IPS-NIHi11 (cell line): ENCODE measurements around the gene DHX35.
"Not testable (repeated sequence)": the region's sequence is repeated elsewhere in the genome, so short reads cannot be mapped to it uniquely, and the experiment has no call there.

Source experiments
- DNase-seq: peaks from one replicate; pipeline ENCODE4 v3.0.0; 2012; ENCODE audit warnings: mixed read lengths, low spot score

Gene DHX35

DNA sequence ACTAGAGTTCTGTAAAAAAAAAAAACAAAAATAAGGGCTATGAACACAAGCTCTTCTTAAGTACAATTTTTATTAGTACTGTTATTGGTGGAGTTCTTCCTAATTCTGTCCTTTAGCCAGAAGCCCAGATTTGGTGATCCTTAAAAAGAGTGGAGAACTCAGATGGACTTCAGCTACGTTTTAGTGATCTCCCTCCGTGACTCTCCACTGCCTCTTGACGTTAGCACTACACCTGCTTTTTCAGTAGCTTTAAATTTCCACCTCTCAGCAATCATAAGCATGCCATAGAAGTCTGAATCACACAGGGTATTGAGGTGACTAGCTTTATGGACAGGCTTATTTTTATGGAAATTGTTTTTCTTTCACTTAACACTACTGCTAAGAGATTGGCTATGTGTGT lies 17.7 kb downstream of the DHX35 start:
- DNase-seq, result no peak

DNA sequence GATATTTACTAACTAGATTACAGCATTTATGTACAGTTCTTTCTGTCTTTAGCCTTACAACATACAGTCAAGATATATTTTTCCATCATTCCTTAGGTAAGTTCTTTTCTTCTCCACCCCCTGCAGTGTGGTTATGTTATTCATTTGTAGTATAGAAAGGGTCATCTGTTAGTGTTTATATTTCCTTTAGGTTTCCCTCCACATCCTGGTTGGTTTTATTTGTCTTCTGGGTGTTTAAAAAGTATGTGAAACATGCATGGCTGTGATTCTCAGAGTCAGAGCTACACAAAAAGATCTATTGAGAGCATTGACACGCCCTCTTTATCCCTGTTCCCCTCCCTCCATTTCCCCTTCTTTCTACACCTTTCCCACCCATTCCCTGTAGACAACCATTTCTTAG lies 20.1 kb downstream of the DHX35 start:
- no peak for DNase-seq

DNA sequence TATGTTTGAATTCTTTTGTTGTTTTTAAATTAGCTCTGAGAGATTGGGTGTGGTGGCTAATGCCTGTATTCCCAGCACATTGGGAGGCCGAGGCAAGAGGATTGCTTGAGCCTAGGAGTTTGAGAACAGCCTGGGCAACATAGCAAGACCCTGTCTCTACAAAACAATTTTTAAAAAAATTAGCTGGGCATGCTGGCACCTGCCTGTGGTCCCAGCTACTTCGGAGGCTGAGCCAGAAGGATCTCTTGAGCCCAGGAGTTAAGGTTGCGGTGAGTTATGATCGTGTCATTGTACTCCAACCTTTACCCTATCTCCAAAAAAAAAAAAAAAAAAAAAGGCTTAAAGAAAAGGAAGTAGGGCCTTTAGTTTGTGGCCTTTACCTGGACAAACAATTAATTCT lies 22.9 kb downstream of the DHX35 start:
- DNase-seq, result no peak

DNA sequence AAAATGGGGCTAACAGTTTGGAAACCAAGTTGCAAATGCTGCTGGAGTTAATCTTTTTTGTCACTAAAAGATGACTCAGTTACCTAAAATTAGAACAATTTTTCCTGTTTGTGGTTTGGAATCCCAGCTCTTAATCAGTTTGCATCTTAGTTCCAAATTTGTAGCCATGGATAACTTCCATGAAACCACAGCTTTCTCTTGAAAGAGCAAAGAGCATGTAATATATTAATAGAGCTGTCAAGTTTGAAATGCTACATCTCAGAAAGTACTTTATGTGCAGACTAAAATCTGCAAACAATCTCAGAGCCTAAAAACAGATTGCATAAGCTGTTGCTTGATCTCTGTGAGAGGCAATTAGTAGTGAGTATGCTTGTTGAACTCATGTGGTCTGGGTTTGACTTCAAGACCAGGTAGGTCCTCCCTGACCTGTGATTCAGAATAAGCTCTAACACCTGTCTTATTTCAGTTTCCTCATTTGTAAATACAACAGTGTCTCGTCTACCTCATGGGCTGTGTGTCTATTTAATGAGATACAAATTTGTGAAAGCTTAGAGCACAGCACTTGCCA lies 23.5 kb downstream of the DHX35 start:
- DNase-seq, result no peak

DNA sequence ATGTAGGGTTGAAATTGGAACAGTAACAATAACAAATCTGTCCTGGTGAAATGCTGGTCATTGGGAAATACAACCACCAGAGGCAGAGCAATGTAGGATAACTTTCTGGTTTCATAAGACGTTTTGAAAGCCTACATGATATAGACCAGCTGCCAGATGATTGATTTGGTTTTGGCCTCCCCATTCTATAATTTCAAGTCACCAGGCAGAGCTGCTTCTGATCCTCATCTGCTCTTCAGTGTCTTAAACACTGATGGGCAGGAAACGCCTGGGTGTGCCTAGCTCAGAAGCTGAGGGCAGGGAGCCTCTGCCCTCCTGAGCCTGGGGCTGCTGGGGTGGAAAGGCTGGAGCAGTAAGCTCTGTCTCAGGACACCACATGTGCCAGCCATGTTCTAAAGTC lies 24.5 kb downstream of the DHX35 start:
- no peak for DNase-seq

DNA sequence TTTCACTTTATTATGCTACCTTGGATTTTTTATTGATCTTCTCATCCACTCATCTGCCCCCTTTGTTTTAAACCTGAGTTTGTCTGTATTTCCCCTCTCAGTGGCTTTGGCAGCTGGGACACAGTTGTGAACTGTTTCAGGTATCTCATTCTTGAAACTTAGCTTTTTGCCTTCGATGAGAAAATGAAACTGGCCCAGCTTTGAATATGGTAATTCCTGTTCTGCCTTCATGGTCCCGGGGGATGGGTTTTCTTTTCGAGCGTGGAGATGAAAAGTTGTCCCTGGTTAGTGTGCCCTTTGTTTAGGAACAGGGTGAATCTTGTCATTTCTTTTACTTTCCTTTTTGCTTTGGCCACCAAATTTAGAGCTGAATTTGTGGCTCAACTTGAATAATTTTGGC lies 25.6 kb downstream of the DHX35 start:
- no peak for DNase-seq

DNA sequence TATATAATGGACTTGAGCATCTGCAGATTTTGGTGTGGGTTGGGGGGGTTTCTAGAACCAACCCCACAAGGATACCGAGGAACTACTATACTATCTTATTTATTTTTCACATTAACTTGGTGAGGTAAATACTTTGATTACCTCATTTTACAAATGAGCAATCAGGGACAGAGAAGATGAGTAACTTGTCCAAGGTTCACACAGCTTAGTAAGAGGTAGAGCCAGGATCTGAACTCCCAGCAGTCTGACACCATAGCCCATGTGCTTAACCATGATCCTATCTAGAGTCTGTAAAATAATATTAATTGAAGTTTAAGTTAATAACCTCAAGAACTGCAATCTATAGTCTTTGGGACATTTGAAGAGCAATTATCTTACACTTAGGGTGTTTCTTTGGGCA lies 28.6 kb downstream of the DHX35 start:
- no peak for DNase-seq

DNA sequence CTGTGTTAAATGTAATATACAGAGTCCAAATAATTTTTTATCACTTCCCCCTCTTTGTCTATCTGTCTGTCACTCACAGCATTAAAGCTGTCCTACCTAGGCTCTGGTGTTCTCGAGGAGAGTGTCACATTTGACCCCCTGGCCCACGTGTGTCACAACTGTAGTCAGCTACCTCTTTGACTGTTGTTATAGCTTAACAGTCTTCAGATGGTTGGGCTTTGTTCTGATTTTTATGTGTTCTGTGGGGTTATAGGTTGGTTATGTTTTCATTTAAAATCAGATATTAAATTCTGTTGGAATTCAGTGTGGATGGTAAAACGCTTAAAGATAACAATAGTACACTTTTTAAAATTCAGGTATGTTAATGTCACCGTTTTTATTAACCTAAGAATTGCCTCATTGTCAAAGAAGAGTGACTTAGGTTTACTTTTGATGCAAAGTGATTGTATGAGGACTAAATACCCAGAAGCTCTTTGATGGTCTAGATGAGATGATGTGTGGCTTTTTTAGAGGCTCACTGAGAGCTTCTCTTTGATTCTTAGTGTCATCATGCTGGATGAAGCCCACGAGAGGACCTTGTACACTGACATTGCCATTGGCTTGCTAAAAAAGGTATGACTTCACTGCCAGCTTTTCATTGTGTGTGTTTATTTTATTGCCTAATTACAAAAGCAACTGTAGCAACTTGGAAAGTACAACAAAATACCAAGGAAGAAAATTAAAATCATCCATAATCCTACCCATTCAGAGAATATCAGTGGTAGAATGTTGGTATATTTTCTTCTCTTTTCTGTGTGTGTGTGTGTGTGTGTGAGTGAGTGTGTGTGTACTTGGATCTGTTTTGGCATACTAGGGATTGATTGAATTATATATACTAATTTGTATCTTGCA lies 29.9 kb downstream of the DHX35 start:
- DNase-seq, result no peak

DNA sequence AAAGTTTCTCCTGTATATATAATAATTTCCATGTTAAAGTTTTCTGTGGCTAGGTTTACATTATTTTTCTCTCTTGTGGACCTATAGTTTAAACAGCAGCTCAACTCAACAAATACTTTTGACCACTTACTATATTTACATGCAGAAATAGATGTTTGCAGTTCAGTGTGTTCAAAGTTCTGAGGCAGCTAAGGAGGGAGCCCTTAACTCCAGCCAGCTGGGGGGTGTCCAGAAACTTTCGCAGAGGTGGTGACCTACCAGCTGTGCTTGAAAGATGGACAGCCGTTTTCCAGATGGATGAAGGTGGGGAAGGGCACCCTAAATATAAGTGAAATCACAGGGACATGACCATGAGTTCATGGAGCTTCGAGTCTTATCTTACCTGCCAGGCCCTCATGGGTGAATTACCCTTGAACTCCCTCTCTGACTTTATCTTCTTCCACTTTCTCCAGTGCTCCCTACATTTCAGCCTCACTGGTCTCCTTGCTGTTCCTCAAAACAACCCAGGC lies 33.4 kb downstream of the DHX35 start:
- DNase-seq, result no peak

DNA sequence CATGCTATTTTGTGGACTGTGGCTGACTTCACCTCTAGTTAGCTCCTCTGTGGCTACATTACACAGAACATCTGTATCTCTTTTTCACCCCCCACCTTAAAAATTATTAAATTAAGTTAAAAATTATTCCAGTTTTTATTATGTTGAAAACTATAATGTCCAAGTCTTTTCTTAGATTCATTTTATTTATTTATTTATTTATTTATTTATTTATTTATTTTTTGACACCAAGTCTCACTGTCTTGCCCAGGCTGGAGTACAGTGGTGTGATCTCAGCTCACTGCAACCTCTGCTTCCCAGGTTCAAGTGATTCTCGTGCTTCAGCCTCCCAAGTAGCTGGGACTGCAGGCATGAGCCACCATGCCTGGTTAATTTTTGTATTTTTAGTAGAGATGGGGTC lies 34.7 kb downstream of the DHX35 start:
- DNase-seq, result not testable (repeated sequence)

DNA sequence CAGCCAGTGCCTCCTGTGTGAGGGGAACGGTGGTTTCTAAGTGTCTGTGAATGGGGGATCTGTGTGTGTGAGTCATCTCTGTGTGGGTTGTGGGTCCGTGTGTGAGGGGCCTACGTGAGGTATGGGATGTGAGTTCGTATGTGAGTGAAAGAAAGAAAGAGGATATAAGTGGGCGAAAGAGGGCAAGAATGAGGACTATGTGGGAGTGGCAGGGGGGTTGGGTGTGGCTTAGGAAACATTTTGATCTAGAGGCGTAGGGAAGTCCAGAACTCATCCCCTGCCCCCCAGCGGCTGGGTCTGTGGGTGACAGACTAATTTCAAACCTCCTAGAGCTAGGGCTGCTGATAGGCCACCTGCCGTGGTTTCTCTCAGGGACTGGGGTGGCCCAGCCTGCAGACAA lies 35.5 kb downstream of the DHX35 start:
- no peak for DNase-seq

DNA sequence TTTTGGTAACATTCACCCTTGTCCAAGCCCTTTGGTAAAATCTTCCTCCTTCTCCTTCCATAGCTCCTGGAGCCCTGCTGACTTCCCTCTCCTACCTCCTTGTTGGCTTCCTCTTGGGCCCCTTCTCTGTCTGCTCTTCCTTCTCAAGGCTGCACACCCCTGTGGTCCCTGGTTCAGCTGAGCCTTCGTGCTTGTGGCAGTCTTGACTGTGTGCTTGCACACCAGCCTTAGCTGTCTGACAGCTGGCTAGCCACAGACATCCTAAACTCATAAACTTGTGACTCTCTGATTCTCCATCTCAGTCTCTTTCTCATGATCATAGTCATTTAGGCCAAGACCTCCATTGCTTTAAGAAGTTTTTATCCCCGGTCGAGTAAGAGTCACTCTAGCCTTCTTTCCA lies 37.1 kb downstream of the DHX35 start:
- no peak for DNase-seq

DNA sequence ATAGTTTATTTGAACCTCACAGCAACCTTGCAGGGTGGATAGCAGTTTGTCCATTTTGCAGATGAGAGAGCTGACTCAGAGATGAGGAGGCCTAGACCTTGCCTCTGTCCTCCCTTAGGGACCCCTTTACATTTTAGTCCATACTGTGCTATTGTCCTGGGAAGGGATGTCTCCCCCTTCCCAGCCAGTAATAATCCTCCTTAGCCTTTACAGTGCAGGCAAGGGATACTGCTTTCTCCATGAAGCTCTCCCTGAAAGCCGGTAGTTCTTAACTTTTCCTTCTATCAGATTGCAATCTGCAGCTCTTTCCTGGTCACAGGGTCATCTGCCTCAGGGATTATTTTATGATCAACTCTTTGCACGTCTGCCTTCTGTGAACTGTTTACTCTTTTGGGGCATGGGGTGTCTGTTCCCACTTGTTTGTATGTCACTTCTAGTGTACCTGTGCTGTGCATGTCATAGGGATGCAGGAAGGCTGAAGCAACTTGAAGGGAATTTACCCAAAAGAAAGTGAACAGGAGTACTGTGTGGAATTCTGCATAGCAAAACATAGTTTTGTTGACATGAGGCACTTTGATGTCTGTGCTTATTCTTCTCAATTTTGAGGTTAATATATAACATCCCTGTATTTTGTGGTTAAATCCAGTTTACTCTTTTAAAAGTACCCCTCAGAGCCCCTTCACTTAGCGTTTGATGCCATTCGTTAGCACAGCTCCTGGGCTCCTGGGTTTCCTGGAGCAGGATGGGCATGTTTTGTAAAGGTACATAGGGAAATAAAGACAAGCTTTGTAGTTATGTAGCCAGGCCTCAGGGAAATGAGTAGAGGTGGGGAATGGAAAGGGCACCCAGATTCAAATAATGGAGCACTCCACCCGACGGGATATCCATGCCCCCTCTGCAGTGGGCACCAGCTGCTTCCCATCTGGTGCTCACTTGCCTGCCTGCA lies 38.1 kb downstream of the DHX35 start:
- no peak for DNase-seq

DNA sequence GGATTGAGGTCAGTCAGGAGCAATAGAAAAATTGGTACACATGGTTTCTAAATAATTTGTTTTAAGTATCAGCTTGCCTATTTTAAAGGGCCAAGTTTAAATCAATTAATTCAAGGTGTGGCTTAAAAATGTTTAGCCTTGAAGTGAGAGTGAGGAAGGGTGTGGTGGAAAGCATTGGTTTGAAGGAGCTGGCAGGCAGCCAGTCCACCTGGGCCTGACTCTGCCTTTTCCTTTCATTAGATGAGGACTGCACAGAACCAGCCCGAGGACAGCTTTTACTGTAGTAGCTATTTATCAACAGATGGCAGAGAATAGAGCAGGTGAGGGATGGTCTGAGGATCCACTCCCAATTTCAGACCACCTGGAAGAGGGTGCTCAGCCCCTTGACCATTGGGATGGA lies 42.4 kb downstream of the DHX35 start:
- DNase-seq, result no peak

DNA sequence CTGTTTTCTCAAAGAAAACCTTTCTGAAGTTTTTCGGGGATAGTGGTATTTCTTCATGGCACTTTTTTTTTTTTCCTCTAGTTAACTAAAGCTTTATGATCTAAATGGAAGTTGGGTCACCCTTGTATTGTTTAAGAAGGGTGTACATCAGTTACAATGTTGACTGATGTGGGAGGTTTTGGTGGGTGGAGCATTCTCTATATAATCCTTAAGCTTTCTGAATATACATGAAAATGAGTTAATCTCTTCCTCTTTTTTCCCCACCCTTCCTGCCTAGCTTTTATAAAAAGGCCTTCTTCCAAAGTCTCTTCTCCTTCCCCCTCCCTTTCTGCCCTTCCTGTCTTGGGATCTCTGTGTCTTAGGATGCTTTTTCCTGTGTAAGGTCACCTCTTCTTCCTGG lies 47.2 kb downstream of the DHX35 start:
- no peak for DNase-seq

DNA sequence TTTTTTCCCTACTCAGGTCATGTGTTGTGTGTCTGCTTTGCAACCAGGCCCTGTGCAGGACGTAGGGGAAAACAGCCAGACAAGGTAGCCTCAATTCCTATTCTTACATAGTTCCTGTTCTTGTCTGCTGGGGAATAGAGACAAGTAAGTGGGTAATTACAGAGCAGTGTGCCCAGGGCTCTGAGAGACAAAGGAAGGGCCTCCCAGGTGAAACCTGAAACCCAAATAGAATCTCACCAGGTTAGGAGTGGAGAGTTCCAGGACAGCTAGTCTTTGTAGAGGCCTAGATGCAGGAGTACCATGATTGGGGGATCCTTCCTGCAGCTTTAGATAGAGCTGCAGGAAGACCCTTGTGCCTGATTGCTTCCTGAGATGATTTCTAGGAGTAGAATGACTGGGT lies 48.4 kb downstream of the DHX35 start:
- DNase-seq, result peak; percentile 42

DNA sequence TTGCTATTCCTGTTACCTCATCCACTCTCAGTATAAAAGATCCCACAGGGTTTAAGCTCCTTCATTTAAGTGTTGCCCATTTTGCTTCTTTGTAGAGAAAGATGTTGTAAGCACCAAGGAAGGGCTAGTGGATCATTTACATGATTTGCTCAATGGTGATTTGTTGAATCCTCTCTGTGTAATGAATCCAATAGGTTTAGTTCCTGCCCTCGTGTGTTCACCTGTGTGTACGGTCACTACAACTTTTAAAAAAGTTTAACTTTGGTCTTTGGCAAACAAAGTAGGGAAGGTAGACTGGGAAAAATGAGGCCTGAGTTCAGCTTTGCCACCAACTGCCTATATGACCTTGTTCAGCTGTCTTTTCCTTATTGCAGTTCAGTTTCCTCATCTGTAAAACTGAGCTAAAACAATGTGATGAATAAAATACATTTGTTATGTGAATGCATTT lies 51.5 kb downstream of the DHX35 start:
- no peak for DNase-seq

DNA sequence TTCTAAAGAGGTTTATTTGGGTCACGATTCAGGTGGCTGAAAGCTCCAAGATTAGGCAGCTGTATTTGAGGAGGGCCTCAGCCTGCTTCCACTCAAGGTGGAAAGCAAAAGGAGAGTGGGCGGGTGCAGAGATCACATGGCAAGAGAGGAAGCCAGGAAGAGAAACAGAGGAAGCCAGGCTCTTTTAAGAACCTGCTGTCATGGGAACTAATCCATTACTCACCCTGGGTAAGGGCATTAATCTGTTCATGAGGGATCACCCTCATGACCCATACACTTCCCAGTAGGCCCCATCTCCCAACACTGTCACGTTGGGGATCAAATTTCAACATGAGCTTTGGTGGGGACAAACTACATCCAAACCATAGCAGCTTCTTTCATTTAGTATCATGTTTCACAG lies 53.9 kb downstream of the DHX35 start:
- no peak for DNase-seq

DNA sequence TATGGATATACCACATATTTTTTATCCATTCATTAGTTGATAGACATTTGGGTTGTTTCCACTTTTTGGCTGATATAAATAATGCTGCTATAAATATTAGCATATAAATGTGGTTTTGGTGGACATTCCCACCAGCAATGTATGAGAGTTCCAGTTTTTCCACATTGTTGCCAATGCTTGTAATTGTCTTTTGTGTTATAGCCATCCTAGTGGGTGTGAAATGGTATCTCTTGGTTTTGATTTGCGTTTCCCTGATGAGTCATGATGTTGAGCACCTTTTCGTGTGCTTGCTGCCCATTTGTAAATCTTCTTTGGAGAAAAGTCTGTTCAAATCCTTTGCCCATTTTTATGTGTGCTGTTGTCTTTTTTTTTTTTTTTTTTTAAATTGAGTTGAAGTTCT lies 54.4 kb downstream of the DHX35 start:
- DNase-seq, result no peak

DNA sequence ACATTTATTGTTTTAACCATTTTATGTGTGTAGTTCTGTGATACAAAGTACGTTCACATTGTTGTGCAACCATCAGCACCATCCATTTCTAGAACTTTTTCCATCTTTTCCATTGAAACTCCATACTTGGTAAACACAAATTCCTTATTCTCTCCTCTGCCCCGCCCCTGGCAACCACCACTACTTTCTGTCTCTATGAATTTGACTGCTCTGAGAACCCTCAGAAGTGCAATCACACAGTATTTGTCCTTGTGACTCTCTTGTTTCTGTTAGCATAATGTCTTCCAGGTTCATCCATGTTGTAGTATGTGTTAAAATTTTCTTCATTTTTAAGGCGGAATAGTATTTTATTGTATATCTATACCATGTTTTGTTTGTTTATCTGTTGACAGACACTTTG lies 56.9 kb downstream of the DHX35 start:
- DNase-seq, result no peak

DNA sequence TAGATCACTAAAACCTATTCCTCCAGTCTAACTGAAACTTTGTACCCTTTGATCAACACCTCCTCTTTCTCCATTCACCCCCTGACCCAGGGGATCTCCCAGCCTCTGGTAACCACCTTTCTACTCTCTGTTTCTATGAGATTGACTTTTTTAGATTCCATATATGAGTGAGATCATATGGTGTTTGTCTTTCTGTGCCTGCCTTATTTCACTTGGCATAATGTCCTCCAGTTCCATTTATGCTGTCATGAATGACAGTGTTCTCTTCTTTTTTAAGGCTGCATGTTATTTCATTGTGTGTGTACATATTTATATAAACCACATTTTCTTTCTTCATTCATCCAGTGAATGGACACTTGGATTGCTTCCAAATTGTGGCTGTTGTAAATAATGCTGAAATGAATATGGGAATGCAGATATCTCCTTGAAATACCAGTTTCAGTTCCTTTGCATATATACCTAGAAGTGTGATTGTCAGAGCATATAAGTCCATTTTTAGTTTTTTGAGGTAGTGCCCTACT lies 57.7 kb downstream of the DHX35 start:
- no peak for DNase-seq

DNA sequence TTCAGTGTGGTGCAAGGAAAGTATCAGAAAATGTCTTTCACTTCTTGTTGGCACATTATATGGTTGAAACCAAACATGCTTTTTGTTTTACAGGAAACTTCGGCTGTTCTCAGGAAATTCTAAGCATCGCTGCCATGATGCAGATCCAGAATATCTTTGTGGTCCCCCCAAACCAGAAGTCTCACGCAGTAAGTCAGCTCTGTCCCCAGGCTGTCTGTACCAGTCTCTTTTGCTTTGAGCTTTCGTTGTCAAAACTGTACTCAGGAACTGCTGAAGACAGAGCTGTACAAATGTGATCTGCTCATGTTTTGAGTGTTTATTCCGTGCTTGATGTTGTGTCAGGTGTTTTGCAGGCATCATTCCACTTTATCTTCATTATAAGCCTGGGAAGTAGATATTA lies 59.6 kb downstream of the DHX35 start:
- DNase-seq, result no peak
